ENCODE measurements around the gene BICDL1. TPM values are rescaled to one million over a fixed set of nuclear protein-coding genes. Genes with fewer than 3 reads are reported as not detected.
A peak's percentile ranks its signal among the peaks of the same experiment; 100 is the strongest.
"Not testable (repeated sequence)": the region's sequence is repeated elsewhere in the genome, so short reads cannot be mapped to it uniquely, and the experiment has no call there.

The BICDL1 gene
- total RNA-seq, 3 donors from 2014 or later, result 6.7 to 10.6 (median 6.8) TPM

DNA sequence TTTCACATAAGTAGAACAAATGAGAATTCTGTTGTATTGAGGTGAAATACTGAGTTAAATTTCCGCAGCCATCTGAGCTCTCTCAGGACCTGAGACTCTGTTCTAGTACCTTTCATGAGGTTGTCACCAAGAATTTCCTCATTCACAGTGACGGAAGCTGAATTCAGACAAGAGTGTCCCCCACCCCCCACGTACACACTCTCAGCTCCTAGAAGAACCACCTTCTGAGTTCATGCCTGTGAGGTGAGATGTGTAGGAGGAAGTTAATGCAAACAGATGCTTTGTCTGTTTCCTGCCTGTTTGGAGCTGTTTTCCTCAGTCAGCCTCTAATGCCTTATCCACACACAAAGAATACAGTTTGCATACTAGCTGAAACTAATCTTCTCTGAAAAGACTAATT is 18.2 kb downstream of the BICDL1 start:
- intact Hi-C loops (cut with DNase I, micrococcal nuclease), result no loop called here

GRCh38 chr12:120010661-120011230 is 21.7 kb downstream of the BICDL1 start:
- Histone ChIP-seq H3K4me1 (ENCODE audit: low read depth) (no peaks in the 10 kb centered on the region), H3K36me3 (ENCODE audit: low read depth) (no peaks in the 10 kb centered on the region), H3K9me3 (no peaks in the 10 kb centered on the region), H3K4me3 (no peak overlapping the region)
- TF ChIP-seq, protein P1, sequence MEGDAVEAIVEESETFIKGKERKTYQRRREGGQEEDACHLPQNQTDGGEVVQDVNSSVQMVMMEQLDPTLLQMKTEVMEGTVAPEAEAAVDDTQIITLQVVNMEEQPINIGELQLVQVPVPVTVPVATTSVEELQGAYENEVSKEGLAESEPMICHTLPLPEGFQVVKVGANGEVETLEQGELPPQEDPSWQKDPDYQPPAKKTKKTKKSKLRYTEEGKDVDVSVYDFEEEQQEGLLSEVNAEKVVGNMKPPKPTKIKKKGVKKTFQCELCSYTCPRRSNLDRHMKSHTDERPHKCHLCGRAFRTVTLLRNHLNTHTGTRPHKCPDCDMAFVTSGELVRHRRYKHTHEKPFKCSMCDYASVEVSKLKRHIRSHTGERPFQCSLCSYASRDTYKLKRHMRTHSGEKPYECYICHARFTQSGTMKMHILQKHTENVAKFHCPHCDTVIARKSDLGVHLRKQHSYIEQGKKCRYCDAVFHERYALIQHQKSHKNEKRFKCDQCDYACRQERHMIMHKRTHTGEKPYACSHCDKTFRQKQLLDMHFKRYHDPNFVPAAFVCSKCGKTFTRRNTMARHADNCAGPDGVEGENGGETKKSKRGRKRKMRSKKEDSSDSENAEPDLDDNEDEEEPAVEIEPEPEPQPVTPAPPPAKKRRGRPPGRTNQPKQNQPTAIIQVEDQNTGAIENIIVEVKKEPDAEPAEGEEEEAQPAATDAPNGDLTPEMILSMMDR (IDR thresholded peaks at IDR 0.05), result no peak
- intact Hi-C loops (cut with DNase I, micrococcal nuclease), result no loop called here
- no peak for ATAC-seq
- DNase-seq, result no peak

More for the DNA sequence above, 18.2 kb downstream of the BICDL1 start:
- ATAC-seq, result peak; percentile 78
- H3K4me3 ChIP-seq, result no peak overlapping the region
- H3K9me3 ChIP-seq, result no peaks in the 10 kb centered on the region
- DNase-seq, result peak in 1 of 3 donors; percentile 34
- no peaks in the 10 kb centered on the region for H3K4me1 ChIP-seq (ENCODE audit: low read depth)
- no peaks in the 10 kb centered on the region for H3K36me3 ChIP-seq (ENCODE audit: low read depth)
- TF ChIP-seq, protein P1 (IDR thresholded peaks at IDR 0.05), result no peak

DNA sequence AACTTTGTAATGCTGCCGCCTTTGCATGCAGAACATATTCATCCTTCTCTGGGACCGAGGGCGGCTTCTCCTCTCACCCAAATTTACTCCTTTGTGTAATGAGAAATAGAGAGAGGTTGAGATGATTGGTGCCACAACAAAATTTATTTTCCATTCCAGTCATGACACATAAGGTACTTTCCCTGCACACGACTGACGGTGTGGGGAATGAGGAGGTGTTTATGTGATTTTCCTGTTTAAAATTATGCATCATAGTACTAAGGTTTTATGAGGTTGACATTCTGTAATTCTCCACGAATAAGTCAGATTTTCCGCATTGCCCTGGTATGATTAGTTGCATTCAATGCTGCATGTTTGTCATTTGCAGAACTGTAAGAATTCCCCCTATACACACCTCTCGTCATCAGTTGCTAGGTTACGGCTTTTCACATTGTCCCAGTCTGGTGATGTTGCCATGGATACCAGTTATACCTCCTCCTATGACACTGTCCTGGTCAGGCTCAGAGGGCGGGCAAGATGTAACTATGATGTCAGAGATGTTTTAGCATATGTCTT is 23.1 kb downstream of the BICDL1 start:
- ATAC-seq, result peak; percentile 62

GRCh38 chr12:120013659-120014380 is 24.8 kb downstream of the BICDL1 start:
- Histone ChIP-seq H3K4me1 (ENCODE audit: low read depth) (no peaks in the 10 kb centered on the region), H3K36me3 (ENCODE audit: low read depth) (no peaks in the 10 kb centered on the region), H3K9me3 (no peaks in the 10 kb centered on the region), H3K4me3 (no peak overlapping the region)
- ATAC-seq (peak; percentile 88), DNase-seq (no peak)
- TF ChIP-seq, protein P1 (IDR thresholded peaks at IDR 0.05), result no peak
- intact Hi-C loops (cut with DNase I, micrococcal nuclease), result no loop called here

More for the DNA sequence above, 23.1 kb downstream of the BICDL1 start:
- intact Hi-C loops (cut with DNase I, micrococcal nuclease), result no loop called here
- Histone ChIP-seq H3K4me3 (no peak overlapping the region), H3K4me1 (ENCODE audit: low read depth) (no peaks in the 10 kb centered on the region), H3K9me3 (no peaks in the 10 kb centered on the region), H3K36me3 (ENCODE audit: low read depth) (no peaks in the 10 kb centered on the region)
- DNase-seq, result no peak
- TF ChIP-seq, protein P1 (IDR thresholded peaks at IDR 0.05), result no peak

DNA sequence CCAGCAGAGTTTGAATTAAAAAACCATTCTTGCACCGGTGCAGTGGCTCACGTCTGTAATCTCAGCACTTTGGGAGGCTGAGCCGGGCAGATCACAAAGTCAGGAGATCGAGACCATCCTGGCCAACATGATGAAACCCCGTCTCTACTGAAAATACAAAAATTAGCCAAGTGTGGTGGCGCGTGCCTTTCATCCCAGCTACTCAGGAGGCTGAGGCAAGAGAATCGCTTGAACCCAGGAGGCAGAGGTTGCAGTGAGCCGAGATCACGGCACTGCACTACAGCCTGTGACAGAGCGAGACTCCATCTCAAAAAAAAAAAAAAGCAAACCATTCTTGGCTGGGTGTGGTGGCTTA is 25.3 kb downstream of the BICDL1 start:
- intact Hi-C loops (cut with DNase I, micrococcal nuclease); DNase-seq; H3K4me1 ChIP-seq (ENCODE audit: low read depth); H3K4me3 ChIP-seq; H3K36me3 ChIP-seq (ENCODE audit: low read depth); H3K9me3 ChIP-seq; ATAC-seq: not testable (repeated sequence)

- H3K36me3 ChIP-seq (ENCODE audit: low read depth), result no peaks in the 10 kb centered on the region
- H3K4me3 ChIP-seq, result no peak overlapping the region
- no peak for DNase-seq
- H3K4me1 ChIP-seq (ENCODE audit: low read depth), result no peaks in the 10 kb centered on the region
- no peaks in the 10 kb centered on the region for H3K9me3 ChIP-seq
- TF ChIP-seq, protein P1 (IDR thresholded peaks at IDR 0.05), result no peak
- intact Hi-C loops (cut with DNase I, micrococcal nuclease), result no loop called here
- no peak for ATAC-seq
These were observed 26.3 kb downstream of the BICDL1 start for GRCh38 chr12:120015313-120015712.

DNA sequence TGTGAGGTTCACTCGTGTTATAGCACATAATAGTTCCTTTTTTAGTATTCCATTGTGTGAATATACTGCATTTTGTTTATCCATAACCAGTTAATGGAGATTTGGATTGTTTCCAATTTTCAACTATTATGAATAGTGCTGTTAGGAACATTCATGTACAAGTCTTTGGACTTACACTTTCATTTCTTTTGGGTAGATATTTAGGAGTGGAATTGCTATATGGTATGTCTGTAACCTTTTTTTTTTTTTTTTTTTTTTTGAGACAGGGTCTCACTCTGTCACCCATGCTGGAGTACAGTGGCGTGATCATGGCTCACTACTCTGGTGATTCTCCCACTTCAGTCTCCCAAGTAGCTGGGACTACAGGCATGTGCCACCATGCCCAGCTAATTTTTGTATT is 27.2 kb downstream of the BICDL1 start:
- DNase-seq; H3K36me3 ChIP-seq (ENCODE audit: low read depth); H3K9me3 ChIP-seq; ATAC-seq; H3K4me1 ChIP-seq (ENCODE audit: low read depth); H3K4me3 ChIP-seq; intact Hi-C loops (cut with DNase I, micrococcal nuclease): not testable (repeated sequence)

Data from mucosa of descending colon (tissue), 3 donors.